HG03196 (cell line): Measurements from ENCODE around the gene RTN4.
"Not testable (repeated sequence)": the region's sequence is repeated elsewhere in the genome, so short reads cannot be mapped to it uniquely, and the experiment has no call there.

Experiments
- ATAC-seq: cut with Tn5 transposase; IDR thresholded peaks from one replicate; pipeline ENCODE4 v1.9.1; 2021; ENCODE audit not compliant: unreplicated experiment

RTN4 gene

DNA sequence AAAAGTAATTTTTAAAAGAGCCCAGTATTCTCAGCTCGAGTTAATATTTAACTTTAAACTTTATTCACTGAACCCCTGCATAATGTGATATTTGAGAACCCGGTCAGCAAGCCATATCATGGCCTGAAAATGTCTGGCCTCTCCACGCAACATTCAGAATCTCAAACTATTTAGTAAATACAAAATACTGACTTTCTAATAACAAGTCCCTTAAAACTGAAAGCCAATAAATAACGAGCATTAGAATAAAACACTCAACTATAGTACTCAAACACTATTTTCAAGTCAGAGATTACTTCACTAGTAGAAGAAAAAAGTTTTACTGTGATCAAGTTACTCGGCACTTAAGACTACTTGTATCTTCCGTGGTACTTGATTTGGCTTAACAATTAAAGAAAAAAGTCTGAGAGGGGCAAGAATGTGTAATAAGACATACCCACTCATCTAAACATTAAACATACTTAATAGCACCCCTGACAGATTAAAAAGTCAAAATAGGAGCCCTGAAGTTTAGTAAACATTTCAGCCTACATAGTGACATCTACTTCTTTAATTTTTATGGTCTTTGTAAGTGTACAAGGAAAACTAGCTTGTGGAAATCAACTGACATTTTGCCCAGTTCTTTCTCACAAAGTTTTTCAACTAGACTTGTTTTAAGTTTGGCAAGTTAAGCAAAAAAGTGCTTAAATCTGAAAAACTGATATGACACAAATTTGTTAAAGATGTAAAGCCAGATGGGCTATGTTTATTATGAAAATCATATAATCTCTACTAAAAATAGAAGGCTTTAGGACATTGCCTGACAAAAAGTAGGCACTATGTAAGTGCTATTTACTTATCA is 38.2 kb downstream of the RTN4 start:
- no peak for ATAC-seq

DNA sequence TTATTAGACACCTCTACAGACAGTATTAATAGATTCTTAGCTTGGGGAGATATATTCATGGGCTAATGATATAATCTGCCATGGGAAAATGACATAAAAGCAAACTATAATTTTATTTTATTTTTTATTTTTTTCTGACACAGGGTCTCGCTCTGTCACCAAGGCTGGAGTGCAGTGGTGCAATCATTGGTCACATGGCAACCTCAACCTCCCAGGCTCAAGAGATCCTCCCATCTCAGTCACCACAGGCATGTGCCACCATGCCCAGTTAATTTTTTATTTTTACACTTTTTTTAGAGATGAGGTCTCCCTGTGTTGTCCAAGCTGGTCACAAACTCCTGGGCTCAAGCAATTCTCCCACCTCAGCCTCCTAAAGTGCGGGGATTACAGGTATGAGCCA is 39.3 kb downstream of the RTN4 start:
- ATAC-seq = no peak

DNA sequence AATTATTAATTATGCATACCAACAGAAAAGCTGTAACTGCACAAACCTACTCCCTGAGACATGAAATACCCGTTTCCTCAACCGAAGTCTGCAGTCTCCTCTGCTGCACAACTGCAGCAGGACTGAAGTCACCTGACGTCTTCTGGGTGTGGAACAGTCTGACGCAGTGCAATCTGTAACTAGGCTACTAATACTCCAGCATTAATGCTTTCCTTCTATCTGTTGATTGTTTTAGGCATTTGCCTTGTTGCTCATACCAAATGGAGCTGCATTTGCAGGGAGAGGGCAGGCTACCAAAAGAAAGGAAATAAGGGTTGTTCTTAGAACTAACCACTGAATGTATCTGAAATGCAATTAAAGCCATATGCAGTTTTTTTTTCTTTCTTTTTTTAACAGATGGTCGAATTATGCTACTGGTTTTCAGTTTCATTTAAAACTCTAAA is 40.1 kb downstream of the RTN4 start:
- ATAC-seq = peak; percentile 87

DNA sequence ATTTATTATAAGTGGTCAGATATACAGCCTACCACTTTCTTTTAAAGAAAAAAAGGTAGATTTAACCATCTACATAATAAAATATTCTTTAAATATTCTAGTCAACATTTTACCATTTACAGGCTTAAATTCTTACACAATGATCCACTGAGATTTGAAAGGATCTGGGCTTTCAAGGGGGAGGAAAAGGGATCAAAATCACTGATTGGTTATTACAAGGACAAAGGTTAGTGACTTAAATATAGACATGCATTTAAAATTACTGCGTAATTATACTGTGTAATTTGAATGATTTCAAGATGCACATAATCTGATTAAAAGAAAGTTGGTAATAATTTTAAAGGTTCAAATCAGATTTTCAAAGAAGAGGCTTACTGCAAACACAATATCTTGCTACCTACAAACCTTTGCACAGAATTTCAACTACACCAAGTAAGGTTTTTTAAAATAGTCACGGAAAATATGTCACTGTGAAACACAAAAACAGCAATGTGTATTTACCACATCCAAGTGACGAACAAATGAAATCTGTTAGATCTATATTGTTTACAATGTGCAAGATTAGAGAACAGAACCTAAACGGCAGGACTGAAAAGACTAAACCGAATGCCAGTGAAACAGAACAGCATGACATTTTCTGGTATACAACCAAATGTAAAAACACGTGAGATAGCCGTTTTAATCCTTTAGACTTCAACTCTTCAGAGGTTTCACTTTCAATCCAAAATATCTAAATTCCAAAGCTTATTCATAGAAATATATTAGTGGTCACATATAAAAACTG is 40.8 kb downstream of the RTN4 start:
- no peak for ATAC-seq

DNA sequence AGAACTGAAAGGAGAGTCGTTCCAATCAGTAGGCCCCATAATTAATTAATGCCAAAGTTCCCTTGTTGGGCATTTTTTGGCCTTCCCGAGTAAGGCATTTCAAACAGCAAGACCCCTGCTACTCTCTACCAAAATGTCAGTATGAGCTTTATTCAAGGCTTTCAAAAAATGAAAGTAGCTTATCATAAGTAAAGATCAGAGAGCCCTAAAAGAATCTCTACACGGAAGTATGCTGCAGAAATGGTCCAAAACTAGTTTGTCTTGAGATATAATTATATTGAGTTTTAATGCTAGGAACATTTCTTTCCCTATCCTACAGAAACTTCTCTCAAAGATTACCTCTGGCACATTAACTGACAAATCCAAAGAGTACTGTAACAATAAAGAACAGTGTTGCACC is 43.9 kb downstream of the RTN4 start:
- no peak for ATAC-seq

DNA sequence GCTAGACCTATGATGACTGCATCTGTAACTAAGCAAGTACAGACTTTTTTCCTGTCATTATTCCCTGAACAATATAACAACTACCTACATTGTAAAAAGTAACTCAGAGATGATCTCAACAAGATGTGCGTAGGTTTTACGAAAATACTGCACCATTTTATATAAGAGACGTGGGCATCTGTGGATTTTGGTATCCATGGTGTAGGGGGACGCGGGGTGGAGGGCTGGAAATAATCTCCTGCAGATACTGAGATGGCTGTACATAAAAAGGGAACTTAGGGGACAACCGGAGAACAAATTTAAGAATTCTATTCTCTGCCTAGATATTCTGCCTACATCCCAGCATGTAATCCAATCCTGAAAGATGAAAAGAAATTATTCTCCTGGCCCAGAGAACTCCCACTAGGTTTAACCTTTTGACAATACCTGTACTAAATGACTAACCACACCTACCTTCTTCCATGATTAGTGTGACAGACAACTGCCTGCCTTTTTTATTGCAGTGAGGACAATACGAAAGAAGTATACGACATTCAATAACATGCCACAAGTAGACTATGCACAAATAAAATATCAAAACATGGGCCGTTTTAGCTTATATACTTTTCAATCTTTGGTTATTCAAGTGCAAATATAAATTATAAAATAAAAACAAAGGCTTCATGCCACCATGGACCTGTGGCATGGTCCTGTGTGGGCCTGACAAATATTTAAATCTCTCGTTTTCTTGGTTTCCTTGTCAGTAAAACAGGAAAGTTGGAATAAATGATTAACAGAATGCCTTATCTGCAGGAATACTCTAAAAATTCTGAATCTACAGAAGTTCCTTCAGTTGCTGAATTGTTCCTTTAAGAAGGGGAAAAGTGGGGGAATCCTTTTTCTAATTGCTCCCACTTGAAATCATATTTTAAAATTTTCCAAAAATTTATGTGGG is 46.3 kb downstream of the RTN4 start:
- ATAC-seq = no peak

DNA sequence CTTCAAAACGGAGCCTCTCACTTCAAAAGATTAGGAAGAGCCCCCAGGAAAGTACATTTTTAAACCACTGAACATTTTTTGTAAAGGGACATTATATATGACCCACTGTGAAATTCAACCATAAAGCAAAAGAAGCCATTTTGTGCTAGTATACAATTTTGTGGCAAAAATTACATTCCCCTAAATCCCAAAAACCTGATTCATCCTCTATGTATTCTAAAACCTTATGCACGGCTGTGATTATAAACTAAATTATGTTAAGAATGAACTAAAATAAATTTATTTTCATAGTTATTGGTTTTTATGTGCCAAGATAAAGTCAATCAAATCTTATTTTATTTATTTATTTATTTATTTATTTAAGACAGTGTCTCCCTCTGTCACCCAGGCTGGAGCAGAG is 48.5 kb downstream of the RTN4 start:
- ATAC-seq = no peak

DNA sequence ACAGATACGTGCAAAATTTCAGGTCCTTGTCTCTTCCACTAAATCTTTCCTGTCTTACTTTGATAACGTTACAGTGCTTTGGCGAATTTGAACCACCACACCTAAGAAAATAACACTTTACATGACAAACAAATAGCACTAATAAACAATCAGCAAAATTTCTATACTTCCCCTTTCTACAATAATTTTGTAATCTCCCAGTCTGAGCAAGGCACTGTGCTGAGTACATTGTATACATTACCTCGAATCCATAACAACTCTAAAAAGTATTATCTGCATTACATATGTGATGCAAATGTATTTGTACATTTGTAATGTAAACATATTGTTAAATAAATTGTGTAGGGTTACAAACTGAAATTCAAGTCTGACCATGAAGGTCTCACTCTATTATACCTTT is 49.9 kb downstream of the RTN4 start:
- ATAC-seq = no peak

DNA sequence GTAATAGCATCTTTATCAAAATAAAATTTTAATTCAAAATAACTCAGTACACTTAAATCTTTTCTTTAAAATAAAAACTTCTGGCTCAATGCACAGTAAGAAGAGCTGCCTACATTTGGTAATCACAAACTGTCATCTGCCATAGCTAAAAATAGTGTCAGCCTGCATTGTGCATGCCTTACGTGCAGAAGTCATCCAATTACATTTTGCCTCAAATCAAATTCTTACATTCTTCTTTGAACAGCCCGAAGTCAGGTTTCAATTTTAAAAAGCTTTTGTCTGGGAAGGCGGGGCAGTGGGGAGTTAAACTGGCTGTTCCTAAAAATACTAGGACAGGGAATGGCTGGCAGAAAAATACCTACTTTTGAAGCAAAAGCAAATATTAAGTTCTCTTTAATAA is 51.1 kb downstream of the RTN4 start:
- no peak for ATAC-seq

DNA sequence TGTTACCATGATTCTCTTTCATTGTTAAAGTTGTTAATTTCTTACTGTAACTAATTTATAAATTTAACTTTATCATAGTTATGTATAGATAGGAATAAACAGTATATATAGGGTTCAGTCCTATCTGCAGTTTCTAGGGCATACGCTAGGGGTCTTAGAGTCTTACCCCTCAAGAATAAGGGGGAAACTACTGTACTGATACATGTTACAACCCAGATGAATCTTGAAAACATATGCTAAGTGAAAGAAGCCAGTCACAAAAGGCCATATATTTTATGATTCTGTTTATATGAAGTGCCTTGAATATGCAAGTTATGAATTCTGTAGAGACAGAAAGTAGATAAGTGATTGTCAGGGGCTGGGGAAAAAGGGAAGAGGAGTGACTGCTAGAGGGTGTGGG is 52.4 kb downstream of the RTN4 start:
- ATAC-seq = no peak

DNA sequence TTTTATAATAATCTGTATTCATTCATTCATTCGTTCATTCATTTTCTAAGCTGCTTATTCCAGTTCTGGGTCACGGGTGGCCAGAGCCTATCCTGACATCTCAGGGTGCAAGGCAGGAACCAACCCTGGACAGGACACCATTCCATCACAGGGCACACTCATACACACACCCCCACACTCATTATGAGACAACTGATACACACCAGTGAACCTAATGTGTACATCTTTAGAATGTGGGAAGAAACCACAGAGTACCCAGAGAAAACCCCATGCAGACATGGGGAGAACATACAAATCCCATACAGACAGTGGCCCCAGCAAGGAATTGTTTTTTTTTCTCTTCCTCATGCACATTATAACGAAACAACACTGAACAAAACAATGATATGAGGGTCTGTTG is 54.7 kb downstream of the RTN4 start:
- ATAC-seq = no peak

DNA sequence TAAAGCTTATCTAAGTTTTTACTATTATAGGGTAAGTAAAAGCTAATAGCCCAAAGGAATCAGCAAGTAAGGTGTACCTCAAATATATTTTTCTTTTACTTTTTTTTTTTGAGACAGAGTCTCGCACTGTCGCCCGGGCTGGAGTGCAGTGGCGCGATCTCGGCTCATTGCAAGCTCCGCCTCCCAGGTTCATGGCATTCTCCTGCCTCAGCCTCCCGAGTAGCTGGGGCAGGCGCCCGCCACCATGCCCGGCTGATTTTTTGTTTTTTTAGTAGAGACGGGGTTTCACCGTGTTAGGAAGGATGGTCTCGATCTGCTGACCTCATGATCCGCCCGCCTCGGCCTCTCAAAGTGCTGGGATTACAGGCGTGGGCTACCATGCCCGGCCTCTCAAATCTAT is 59.6 kb downstream of the RTN4 start:
- not testable (repeated sequence) for ATAC-seq

DNA sequence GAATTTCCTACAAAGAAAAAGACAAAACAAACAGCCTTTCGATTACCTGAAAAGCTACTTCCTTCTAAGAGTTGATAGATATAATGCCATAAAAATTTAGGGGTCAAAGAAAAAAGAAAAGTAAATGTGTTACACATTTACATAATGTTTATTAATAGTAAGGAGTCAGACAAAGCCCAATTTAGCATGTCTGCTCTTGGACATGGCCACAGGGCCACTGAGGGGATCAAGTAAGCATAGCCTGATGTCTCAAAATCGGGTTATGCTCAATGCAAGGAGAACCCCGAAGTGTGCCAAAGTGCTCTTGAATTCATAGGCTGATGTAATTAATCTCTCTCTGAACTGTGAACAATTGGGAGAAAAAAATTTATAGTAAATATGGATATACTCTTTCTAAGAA is 61.6 kb downstream of the RTN4 start:
- no peak for ATAC-seq

DNA sequence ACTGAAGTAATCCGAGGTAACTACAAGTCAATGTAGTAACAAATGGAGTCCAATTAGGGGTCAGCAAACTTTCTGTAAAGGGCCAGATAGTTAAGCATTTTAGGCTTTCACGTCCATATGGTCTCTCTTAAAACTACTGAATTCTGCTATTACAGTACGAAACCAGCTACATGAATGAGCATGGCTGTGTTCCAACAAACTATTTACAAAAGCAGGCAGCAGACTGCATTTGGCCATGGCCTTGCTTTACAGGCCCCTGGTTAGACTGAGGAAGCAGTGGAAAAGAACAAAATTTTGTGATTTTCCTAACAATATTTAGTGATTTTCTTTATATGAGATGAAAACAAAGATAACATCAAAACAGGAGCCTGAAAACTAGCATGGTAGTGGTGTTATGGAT is 64.0 kb downstream of the RTN4 start:
- ATAC-seq = no peak

DNA sequence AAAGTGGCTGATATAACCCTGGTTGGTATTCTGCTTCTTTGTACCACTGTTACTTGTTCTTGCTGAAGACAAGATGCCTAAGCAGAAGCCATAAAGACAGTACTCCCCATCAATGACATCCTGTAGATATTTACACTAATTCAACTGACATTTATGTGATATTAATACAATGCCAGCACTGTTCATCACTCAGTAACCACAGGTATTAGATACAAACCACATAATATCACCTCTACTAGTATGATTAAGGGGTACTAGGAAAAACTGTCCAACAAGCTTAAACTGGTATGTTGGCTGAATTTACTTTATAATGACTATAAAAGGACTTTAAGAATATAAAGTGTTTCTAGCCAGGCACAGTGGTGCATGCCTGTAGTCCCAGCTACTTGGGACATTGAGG is 65.8 kb downstream of the RTN4 start:
- ATAC-seq = no peak

DNA sequence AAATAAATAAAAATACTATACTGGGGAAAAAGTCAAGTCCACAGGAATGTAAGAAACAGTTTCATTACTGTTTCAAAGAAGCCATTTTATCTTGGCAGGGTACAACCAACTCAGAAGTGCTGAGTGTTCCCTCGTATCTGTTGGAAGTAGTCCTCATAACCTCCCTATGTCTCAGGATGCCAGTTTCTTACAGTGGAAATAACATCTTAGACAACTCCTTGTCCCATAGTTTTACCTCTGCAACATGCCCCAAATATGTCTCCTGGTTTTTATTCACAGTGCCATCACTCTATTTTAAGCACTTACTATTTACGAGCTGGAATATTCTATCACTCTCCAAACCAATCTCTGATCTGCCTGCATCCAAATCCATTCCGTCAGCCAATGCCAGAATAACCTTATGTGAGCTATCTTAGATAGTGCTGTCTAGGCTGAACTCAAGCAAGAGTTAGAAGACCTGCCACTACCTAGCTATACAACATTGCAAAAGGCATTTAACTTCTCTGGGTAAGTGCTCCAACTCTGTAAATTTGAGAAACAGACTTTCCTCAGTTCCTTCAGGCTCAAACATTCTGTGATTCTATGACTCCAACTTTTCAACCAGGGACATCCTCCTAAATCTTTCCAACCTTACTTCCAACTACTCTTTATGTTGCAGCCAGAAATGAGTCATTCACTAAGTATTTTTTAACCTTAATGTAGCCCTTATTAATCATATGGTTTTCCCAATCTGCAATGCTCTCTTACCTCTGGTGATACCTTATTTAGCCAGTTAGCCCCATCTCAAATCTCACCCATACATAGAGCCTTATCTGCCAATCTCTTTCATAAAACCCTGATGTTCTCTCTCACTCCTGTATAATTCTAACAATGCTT is 66.7 kb downstream of the RTN4 start:
- no peak for ATAC-seq

DNA sequence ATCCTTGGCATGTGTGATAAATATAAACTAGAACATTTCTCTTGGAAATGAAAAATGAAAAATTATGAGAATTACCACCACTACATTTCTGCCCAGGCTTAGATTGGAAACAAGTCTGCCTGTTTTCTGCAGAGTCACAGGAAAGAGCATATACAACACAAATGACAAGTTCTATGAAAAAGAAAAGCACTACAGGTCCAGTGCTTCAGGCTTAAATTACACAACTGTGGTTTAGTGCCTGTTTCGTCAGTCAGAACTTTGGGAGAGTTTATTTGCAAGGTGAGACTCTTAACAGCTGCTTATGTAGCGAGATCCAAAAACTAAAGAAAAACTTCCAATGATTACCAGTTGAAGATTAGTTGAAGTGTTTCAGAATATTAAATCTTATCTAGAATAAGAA is 68.9 kb downstream of the RTN4 start:
- ATAC-seq = no peak

DNA sequence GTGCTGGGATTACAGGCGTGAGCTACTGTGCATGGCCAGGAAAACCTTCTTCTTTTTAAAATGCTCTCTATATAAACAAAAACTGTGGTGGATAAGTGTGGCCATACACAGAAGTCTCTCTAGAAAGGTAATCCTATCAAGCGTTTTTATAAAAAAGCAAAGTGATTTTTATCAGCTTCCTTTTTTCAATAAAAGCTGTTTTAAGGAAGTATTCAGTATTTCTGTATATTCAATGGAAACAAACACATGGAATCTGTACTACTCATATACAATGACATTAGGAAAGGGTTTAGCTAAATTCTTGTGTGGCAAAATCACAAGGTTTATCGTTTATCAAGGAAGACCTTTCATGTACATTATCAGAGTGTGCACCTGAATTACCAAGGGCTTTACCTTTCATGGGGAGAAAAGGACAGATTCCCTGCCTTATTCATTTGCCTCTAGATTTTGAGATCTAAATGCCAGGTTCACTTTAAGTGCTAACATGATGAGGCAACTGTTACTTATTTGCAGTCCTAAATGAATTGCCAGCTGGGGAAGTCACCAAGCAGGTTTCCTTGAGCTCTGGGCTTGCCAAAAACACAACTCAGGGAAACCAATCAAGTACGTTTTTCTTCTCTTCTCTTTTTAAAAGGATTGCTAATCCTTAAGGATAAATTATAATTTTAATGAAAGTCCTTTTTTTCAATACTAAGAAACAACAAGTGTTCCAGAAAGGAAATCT is 70.8 kb downstream of the RTN4 start:
- no peak for ATAC-seq

DNA sequence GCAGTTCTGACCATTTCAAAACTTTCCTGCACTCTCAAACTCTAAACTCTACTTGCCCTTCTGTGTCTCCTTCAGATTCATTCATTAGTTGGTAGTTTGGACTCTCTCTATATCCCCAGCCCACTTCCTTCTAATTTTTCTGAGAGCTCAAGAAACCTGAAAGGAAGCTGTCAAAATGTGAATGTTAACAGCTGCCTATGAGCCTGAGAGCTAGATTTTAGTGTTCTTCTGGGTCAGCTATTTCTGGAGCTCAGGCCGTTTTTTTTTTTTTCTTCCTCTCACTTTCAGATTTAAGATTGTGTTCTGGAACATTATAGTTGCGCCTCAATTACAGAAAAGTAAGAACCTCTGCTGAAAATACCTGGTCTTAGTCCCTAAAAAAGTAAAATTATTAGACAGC is 73.1 kb downstream of the RTN4 start:
- peak; percentile 76 for ATAC-seq
